HS-5 (cell line): Measurements from ENCODE around the gene CASTOR1.

Experiments used
- DNase-seq: peaks from one replicate; pipeline ENCODE4 v3.0.0-alpha.2; 2012; ENCODE audit warnings: low read depth

CASTOR1 gene

DNA sequence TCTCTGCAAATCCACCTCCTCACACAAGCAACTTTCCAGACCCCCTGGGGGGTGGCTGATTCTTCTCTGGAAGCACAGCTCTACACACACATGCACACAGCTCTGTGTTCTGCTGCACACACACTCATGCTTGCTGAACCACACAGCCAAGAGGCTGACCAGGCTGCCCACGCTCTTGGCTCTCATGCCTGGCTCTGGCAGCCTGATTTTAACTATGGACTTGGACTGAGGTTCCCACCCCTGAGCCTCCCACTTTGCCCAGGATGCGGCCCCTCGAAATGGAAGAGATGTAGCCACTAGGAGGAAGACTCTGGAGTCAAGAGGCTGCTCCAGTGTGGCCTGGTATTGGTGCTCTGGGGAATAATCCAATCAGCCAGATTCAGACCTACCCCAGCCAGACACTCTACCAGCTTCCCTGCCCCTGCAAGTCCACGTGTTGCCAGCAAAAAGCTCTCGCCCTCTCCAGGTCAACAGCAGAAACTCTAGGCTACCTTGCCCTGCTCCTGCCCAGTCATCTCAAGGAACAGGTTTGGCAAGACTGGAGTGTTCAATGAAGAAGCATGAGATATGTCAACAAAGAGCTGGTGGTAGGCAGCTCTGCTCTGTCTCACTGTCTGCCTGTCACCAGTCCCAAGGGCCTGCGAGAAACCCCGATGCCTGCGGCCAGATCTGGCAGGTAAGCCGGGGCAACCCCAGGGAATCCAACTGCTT lies 8.8 kb upstream of the CASTOR1 start:
- DNase-seq: no peak

DNA sequence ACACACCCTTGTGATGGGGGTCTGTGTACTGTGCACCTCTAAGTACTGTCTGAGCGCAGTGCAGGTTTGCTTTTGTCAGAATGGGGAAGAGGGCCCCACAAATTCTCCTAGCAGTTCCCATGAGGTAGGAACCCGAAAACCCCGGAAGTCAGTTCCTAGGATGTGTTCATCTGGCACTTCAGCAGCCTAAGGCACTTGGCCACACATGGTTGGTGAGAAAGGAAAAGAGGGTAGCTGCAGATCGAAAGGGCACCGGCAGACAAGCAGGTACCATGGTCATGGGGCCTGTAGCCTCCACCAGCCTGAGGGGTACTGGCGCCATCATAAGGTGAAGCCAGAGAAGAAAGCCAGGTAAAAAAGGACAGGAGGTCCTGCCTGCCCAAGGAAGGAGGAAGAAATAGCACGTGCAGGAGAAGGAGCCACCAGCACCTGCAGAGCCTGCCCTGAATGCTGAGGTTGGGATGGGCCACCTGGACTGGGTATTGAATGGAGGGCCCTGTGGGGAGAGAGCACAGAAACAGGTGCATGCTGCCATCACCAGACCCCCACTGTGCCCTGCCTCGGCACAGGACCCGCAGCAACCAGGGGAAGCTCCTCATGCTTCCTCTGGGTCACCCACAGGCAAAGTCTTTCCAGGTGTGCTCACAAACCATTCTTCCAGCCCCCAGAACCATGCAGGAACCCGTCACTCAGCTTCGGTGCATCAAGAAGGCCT lies 8.1 kb upstream of the CASTOR1 start:
- DNase-seq: no peak

GRCh38 chr22:30296833-30297232 lies 7.5 kb upstream of the CASTOR1 start:
- no peak for DNase-seq

DNA sequence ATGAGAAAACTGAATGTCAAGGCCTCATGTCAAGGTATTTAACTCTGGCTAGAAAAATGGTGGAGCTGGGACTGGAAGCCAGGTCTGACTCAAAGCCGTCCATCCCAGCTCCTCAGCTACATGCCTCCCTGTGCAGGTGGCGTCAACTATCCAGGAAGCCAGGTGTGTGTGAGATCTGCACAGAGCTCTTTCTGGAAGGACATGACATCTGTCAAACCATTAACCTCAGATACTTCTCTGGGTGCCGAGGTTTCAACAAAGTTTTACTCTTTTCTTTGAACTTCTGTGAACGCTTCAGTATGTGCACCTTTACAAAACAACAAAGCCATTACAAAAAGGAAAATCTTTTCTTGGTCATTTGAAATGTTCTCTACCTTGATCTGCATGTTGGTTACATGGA lies 7.0 kb upstream of the CASTOR1 start:
- DNase-seq: no peak

DNA sequence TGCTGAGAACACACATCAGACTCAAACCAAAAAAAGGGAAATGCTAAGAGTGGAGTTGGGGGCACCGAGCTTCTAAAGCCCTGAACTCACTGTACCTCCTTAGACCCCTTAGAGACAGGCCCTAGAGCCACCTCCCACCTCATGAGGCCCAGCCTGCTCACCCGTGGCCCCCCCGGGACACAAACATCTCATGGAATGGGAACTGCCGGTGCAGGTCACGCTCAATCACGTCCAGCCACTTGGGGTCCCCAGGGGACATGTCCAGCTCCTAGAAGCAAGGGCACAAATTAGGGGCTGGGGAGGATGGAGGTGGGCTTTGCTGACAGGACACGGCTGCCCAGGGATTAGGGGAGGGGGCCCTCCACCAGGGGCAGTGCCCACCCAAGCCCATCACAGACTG lies 6.3 kb upstream of the CASTOR1 start:
- no peak for DNase-seq

- DNase-seq: no peak
Observed at GRCh38 chr22:30294830-30295229, 5.5 kb upstream of the CASTOR1 start.

DNA sequence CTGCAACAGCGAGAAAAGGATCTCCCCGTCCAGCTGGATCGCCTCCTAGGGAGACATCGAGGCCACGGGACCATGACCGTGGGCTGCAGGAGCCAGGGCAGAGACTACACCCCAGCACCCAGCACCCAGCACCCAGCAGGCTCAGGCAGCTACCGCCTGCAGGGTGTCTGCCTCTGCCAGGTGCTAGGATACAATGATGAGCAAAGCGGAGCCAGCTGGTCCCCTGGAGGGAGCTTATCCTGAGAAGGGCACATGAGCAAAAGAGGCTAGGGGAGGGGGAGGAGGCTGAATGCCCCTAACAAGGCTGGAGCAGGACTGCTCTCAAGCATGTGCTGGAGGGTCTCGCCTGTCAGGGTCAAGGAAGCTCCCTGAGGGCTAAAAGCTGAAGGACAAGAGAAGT lies 4.8 kb upstream of the CASTOR1 start:
- no peak for DNase-seq

GRCh38 chr22:30293026-30293425 lies 3.7 kb upstream of the CASTOR1 start:
- DNase-seq: no peak

DNA sequence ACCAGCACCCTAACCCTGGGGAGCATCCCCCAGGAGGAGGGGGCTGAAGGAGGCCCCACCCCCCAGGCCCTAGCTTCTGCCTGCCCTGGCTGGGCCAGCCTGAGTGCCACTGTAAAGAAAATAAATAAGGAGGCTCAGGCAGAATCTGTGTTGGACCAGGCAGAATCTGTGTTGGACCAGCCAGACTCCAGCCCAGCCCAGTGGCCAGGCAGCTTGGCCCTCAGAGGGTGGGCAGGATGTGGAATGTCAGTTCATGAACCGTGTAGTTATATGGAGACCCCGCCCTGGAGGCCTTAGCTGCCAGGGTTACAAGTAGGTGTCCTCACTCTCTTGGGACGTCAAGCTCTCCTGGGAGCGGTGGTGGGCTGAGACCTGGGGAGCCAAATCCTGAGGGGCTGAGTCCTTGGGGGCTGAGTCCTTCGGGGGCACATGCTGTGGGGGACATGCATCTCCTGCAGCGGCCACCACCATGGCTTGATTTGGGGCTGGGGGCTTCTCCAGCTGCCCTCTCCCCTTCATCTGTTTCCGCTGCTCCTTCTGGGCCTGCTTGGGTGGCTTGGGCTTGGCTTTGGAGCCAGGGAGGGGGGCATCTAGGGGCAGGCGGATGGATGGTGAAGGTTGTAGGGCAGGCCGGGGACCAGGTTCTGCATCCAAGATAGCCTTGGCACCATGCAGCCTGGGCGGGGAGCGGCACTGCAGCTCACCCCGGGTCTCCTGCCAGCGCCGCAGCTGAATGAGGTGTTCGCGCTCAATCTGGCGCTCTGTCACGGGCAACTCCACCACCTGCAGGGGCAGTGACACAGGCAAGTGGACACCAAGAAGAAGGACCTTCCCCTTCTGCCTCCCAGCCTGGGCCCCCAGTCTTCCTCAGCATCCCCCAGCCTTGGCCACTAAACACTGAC lies 3.0 kb upstream of the CASTOR1 start:
- DNase-seq: no peak

DNA sequence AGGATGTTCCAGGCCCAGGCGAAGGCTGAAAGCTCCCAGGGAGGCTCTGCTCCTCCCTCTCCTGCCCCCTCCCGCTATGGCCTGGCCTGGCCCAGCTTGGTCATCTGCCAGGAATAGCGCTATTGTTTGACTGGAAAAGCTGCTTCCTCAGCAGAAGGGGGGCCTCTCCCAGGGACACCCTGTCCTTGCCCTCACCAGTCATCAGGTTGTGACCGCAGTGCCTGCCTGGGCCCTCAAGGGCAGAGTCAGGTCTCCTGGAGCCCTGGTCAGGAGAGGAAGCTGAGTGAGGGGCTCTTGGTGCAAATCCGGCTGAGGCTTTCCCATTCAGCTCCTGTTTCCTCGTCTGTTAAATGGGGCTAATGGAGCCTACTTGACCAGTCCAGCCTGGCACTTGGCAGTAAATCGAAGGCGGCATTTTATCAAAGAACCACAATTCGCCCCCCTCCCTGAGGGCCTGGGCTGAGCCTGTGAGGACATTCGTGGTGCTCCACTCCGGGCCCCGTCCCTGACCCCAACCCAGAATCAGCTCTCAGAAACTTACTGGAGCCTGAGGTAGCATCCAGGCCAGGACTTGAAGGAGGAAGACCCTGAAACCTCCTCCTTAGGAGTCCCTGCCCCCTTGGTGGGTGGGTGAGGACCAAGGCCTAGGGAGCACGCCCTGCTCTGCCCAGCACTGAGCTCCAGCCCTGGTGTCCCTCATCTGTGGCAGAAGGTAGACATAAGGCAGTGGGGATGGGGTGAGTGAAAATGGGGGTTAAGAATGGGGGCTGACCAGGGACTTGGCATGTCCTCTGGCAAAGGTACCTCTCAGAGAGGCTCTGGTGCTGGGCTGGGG lies 2.0 kb upstream of the CASTOR1 start:
- no peak for DNase-seq

- no peak for DNase-seq
Observed at GRCh38 chr22:30290342-30291057, 1.2 kb upstream of the CASTOR1 start.

DNA sequence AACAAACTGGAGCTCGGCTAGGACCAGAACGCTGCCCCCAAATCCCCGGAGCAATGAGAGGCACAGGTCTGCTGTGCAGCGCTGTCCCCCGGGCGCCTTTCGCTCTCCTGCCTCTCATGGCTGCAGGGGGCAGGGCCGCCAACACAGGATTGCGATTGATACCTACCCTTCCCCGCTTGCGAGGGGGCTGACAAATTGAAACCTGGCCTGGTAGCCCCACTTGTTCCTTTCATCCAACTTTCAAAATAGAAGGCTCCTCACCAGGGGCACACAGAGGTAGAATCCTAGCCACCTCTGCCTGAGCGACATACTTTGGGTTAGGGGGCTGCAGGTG lies 642 bp upstream of the CASTOR1 start:
- no peak for DNase-seq

GRCh38 chr22:30288419-30289140 lies 725 bp downstream of the CASTOR1 start:
- DNase-seq: no peak

GRCh38 chr22:30287648-30288418 lies 1.5 kb downstream of the CASTOR1 start:
- peak; percentile 60 for DNase-seq

DNA sequence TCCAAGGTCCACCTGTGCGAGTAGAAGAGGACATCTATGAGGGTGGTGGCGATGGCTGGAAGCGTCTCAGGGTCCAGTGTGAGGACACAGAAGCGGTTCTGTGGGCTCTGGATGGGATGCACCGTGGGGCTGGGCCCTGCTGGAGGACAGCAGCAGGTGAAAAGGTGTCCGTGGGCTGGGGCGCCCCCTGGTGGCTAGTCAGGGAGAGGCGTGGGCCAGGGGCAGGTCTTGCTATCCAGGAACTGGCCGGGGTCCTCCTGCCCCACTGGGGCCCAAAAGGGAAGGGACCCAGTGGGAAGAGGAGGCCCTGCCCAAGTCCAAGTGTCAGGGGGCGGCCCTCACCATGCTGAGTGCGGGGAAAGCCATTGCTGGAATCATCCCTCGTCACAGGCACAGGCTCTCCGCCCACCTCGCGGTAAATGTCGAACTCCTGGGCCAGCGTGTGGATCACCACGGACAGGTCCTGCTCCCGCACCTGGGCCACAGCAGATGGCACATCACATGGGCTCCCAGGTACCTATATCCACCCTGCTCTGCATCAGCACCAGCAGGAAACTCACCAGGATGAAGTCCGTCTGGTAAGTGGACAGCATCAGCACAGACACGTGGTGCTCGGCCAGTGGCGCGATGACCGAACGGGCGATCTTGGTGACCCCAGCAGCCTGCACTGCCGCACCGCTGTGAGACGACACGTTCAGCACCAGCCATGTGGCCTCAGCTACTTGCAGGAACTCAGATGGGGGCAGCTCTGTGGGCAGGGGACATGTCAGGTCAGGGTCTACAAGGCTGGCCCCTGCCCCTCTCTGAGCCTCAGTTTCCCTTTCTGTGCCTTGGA lies 2.3 kb downstream of the CASTOR1 start:
- no peak for DNase-seq

DNA sequence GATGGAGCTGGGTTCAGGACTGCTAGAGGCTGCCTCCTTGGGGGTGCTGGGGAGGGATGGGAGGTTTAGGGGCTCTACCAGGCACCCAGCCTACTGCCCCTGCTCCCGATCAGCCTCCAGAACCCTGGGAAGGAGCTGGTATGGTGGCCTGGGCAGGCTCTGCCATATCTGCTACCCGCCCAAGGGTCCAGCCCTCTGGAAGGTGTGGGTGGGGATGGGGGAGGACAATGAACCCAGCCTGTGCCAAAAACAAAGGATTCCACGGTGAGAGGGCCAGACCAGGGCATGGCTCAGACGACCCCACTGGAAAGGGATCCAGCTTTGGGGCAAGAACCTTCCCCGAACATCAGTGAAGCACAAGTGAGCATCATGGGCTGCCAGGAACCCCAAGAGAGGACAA lies 3.0 kb downstream of the CASTOR1 start:
- DNase-seq: no peak

- DNase-seq: no peak
Observed at GRCh38 chr22:30285846-30286200, 3.5 kb downstream of the CASTOR1 start.

DNA sequence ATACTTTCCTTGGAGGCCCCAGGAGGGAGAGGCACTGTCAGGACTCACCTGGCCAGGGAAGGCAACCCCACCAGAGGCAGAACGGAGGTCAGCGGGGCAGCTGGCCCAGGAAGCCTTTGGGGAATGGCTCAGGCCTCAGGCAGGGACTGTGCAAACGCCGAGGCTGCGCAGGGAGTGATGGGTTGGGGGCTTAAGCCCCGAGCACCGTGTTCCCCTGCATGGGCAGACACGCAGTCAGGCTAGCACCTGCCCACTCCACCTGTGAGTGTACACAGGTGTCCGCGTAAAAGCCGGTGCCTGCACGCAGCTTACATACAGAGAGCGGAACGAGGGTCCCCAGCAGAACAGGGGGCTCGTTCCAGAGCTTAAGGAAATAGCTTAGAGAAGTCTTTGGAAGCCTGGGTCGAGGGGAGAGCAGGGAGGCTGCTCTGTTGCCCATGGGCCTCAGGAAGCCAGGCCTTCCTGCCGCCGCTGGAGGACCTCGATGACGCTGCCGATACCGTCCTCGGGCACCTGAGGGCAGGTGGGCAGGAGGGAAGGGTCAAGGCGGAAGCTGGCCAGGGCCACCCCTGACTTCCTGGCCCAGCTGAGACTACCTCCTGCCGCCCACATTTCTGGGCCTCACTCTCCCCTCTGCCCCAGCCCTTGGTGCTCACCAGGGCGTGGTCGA lies 4.0 kb downstream of the CASTOR1 start:
- DNase-seq: no peak

GRCh38 chr22:30284666-30285065 lies 4.6 kb downstream of the CASTOR1 start:
- DNase-seq: no peak
